Gastroesophageal sphincter (tissue), 3 donors: ENCODE data around the gene PNLIP.

Experiments used
- CTCF ChIP-seq, 4 experiments: fragments of 200-600 bp in 2 of 4; fragments of 450-650 bp in 2 of 4; sonication (generic) in 1 of 4; IDR thresholded peaks; one replicate each; pipeline ENCODE4 v1.5.1; 2017 to 2019; ENCODE audit warnings: antibody characterized with exemption in 4 of 4, mild to moderate bottlenecking in 2 of 4, moderate library complexity in 2 of 4
- POLR2A ChIP-seq, 2 donors: fragments of 450-650 bp; IDR thresholded peaks; one replicate each; pipeline ENCODE4 v1.6.1; 2017; ENCODE audit warnings: antibody characterized with exemption in 2 of 2, mild to moderate bottlenecking in 2 of 2, moderate library complexity in 1 of 2
- POLR2AphosphoS5 ChIP-seq: sonication (generic); formaldehyde crosslinking; IDR thresholded peaks from one replicate; pipeline ENCODE4 v1.6.1; 2017; ENCODE audit warnings: antibody characterized with exemption

- TF ChIP-seq CTCF (IDR thresholded peaks at IDR 0.05) (no peak), POLR2A (IDR thresholded peaks at IDR 0.05) (no peak), POLR2AphosphoS5 (no peak)
Measured at GRCh38 chr10:116607336-116607735, 61.6 kb downstream of the PNLIP start.
